D721Med (cell line): Measurements from ENCODE around the gene GNL3L.
"Not testable (repeated sequence)": the region's sequence is repeated elsewhere in the genome, so short reads cannot be mapped to it uniquely, and the experiment has no call there.

ENCODE experiments used
- DNase-seq: peaks from one replicate; pipeline ENCODE4 v3.0.0; 2011; ENCODE audit warnings: low spot score; ENCODE audit not compliant: insufficient read length
- FAIRE-seq: peaks from 2 replicates; lab custom pipeline; 2011; peaks lifted over from hg19 to GRCh38; lab: Jason Lieb, UNC
- CTCF ChIP-seq: IDR thresholded peaks from 2 replicates; pipeline ENCODE4 v1.5.1; 2012; ENCODE audit warnings: mild to moderate bottlenecking, control low read depth; ENCODE audit not compliant: insufficient read depth; ENCODE audit errors: missing control alignments

GNL3L gene

GRCh38 chrX:54560411-54560810, 30.4 kb downstream of the GNL3L start:
- TF ChIP-seq CTCF, result no peak
- no peak for FAIRE-seq
- no peak for DNase-seq

- no peak for DNase-seq
- FAIRE-seq, result no peak
- TF ChIP-seq CTCF, result no peak
These were observed 31.6 kb downstream of the GNL3L start for GRCh38 chrX:54561622-54562021.

- FAIRE-seq, result no peak
- DNase-seq, result no peak
- no peak for TF ChIP-seq CTCF
These were observed 34.9 kb downstream of the GNL3L start for GRCh38 chrX:54564936-54565335.

- no peak for FAIRE-seq
These were observed 40.3 kb downstream of the GNL3L start for GRCh38 chrX:54570332-54570731.

GRCh38 chrX:54572641-54573040, 42.6 kb downstream of the GNL3L start:
- not testable (repeated sequence) for DNase-seq, FAIRE-seq

More at GRCh38 chrX:54570332-54570731, 40.3 kb downstream of the GNL3L start:
- no peak for DNase-seq
- TF ChIP-seq CTCF, result no peak

GRCh38 chrX:54597728-54598127, 67.7 kb downstream of the GNL3L start:
- no peak for TF ChIP-seq CTCF
- no peak for FAIRE-seq
- no peak for DNase-seq

GRCh38 chrX:54602563-54602962, 72.5 kb downstream of the GNL3L start:
- no peak for DNase-seq
- FAIRE-seq, result no peak
- no peak for TF ChIP-seq CTCF
